ENCODE data around the gene DNAI4. TPM values are rescaled to one million over a fixed set of nuclear protein-coding genes. Genes with fewer than 3 reads are reported as not detected.
"Not testable (repeated sequence)": the region's sequence is repeated elsewhere in the genome, so short reads cannot be mapped to it uniquely, and the experiment has no call there.

Gene DNAI4
- total RNA-seq, 1 donor from 2014 or later: 1.3 TPM

- H3K27me3 ChIP-seq (ENCODE audit: control insufficient read depth, insufficient read depth, low read length): no peaks in the 10 kb centered on the region
- no peak for TF ChIP-seq CTCF (IDR thresholded peaks at IDR 0.05; ENCODE audit: insufficient read depth, low read length, severe bottlenecking)
- FAIRE-seq: no peak
These were observed 5.6 kb downstream of the DNAI4 start for GRCh38 chr1:66919063-66919462.

GRCh38 chr1:66917476-66917875, 7.2 kb downstream of the DNAI4 start:
- FAIRE-seq: no peak
- H3K4me3 ChIP-seq (ENCODE audit: low read depth, low read length): no peak overlapping the region
- no peaks in the 10 kb centered on the region for H3K36me3 ChIP-seq (ENCODE audit: control insufficient read depth, insufficient read depth, low read length)
- TF ChIP-seq CTCF (IDR thresholded peaks at IDR 0.05; ENCODE audit: insufficient read depth, low read length, severe bottlenecking): no peak
- no peaks in the 10 kb centered on the region for H3K27me3 ChIP-seq (ENCODE audit: control insufficient read depth, insufficient read depth, low read length)
- no peak for DNase-seq (ENCODE audit: low read depth)

More at GRCh38 chr1:66919063-66919462, 5.6 kb downstream of the DNAI4 start:
- Histone ChIP-seq H3K36me3 (ENCODE audit: control insufficient read depth, insufficient read depth, low read length) (no peaks in the 10 kb centered on the region), H3K4me3 (ENCODE audit: low read depth, low read length) (no peak overlapping the region)
- DNase-seq (ENCODE audit: low read depth): no peak

- DNase-seq (ENCODE audit: low read depth): no peak
- H3K36me3 ChIP-seq (ENCODE audit: control insufficient read depth, insufficient read depth, low read length): no peaks in the 10 kb centered on the region
- no peak for TF ChIP-seq CTCF (IDR thresholded peaks at IDR 0.05; ENCODE audit: insufficient read depth, low read length, severe bottlenecking)
- H3K27me3 ChIP-seq (ENCODE audit: control insufficient read depth, insufficient read depth, low read length): no peaks in the 10 kb centered on the region
- no peak for FAIRE-seq
- no peak overlapping the region for H3K4me3 ChIP-seq (ENCODE audit: low read depth, low read length)
These were observed 8.3 kb downstream of the DNAI4 start for GRCh38 chr1:66916320-66916719.

- H3K4me3 ChIP-seq (ENCODE audit: low read depth, low read length); H3K36me3 ChIP-seq (ENCODE audit: control insufficient read depth, insufficient read depth, low read length); DNase-seq (ENCODE audit: low read depth); H3K27me3 ChIP-seq (ENCODE audit: control insufficient read depth, insufficient read depth, low read length); FAIRE-seq: not testable (repeated sequence)
These were observed 9.5 kb downstream of the DNAI4 start for GRCh38 chr1:66915203-66915602.

- no peak for DNase-seq (ENCODE audit: low read depth)
- Histone ChIP-seq H3K27me3 (ENCODE audit: control insufficient read depth, insufficient read depth, low read length) (no peaks in the 10 kb centered on the region), H3K4me3 (ENCODE audit: low read depth, low read length) (no peak overlapping the region), H3K36me3 (ENCODE audit: control insufficient read depth, insufficient read depth, low read length) (no peaks in the 10 kb centered on the region)
- no peak for TF ChIP-seq CTCF (IDR thresholded peaks at IDR 0.05; ENCODE audit: insufficient read depth, low read length, severe bottlenecking)
- no peak for FAIRE-seq
These were observed 30.9 kb downstream of the DNAI4 start for GRCh38 chr1:66893712-66894111.

GRCh38 chr1:66890621-66891020, 34.0 kb downstream of the DNAI4 start:
- DNase-seq (ENCODE audit: low read depth) (no peak), FAIRE-seq (no peak)
- no peak for TF ChIP-seq CTCF (IDR thresholded peaks at IDR 0.05; ENCODE audit: insufficient read depth, low read length, severe bottlenecking)
- H3K27me3 ChIP-seq (ENCODE audit: control insufficient read depth, insufficient read depth, low read length): no peaks in the 10 kb centered on the region
- no peak overlapping the region for H3K4me3 ChIP-seq (ENCODE audit: low read depth, low read length)
- H3K36me3 ChIP-seq (ENCODE audit: control insufficient read depth, insufficient read depth, low read length): no peaks in the 10 kb centered on the region

Data from bronchial epithelial cell (primary cell).